Renal cortical epithelial cell (primary cell): ENCODE data around the gene PQBP1. TPM values are rescaled to one million over a fixed set of nuclear protein-coding genes. Genes with fewer than 3 reads are reported as not detected.
"Not testable (repeated sequence)": the region's sequence is repeated elsewhere in the genome, so short reads cannot be mapped to it uniquely, and the experiment has no call there.

Experiments
- DNase-seq: peaks from one replicate; pipeline ENCODE4 v3.0.0-alpha.2; 2011; ENCODE audit warnings: low read depth
- total RNA-seq: library from RNA; depleted of rRNA; stranded (reverse); fragments of >200 nt; gene quantifications from 2 replicates; pipeline ENCODE4 v1.2.3, GENCODE V29; 2014

The PQBP1 gene, protein sequence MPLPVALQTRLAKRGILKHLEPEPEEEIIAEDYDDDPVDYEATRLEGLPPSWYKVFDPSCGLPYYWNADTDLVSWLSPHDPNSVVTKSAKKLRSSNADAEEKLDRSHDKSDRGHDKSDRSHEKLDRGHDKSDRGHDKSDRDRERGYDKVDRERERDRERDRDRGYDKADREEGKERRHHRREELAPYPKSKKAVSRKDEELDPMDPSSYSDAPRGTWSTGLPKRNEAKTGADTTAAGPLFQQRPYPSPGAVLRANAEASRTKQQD
- total RNA-seq = 46.8 and 60.3 TPM in 2 replicates

DNA sequence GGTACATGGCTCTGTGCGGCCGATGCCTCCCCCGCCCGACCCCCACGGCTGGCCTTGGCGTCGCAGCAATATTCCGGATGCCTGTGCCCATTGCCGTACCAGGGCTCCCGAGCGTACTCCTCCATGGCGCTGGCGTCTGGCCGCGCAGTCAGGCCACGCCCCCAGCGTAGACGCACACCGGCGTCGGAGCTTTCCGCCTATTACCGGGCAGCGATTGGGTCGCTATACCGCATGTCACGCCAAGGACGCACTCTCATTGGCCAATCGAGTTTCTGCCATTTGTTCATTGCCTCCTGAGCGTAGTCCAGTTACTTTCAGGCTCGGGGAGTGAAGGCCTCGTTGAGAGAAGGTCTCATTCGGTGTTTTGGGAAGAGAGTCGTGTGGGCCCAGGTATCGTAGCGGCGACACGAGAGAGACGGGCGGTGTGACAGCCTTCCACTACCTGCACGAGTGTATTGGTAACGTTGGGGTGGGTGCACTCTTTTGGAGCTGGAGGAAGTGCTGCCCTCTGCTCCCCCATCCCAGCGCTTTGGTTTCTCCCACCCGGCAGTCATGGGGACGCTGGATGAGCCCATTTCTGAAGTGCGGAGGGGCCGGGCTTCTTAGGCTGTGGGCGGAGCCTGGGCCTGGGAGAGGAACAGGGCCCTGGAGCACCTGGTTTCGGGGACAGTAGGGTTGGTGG is at the start of gene PQBP1, which contains the start of gene TIMM17B:
Gene PQBP1 (plus strand): TSS at position 306 of the 682 bp plus-strand sequence. CDS start 580 bp downstream, outside the sequence.
Gene TIMM17B (minus strand): TSS at position 144 of the 682 bp plus-strand sequence. CDS start 19 bp downstream, at position 125.
- DNase-seq = peak; percentile 93

DNA sequence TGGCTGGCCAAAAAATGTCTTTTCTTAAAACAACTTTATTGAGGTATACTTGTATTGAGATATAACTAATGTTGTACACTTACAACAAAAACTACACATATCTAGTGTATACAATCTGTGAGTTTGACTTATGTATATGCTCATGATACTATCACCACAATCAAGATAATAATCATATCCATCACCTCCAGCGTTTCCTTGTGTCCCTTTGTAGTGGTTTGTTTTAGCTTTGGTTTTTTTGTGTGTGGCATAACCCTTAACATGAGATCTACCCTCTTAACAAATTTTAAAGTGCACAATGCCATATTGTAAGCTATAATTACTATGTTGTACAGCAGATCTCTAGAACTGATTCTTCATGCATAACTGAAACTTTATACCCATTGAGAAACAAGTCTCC is 48.9 kb upstream of the PQBP1 start:
- no peak for DNase-seq

DNA sequence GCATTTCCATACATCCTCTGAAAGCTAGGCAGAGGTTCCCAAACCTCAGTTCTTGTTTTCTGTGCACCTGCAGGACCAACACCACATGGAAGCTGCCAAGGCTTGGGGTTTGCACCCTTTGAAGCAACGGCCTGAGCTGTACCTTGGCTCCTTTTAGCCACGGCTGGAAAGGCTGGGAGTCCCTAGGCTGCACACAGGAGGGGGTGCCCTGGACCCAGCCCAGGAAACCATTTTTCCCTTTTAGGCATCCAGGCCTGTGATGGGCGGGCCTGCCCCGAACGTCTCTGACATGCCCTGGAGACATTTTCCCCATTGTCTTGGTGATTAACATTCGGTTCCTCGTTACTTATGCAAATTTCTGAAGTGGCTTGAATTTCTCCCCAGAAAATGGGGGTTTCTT is 44.9 kb upstream of the PQBP1 start:
- DNase-seq = no peak

DNA sequence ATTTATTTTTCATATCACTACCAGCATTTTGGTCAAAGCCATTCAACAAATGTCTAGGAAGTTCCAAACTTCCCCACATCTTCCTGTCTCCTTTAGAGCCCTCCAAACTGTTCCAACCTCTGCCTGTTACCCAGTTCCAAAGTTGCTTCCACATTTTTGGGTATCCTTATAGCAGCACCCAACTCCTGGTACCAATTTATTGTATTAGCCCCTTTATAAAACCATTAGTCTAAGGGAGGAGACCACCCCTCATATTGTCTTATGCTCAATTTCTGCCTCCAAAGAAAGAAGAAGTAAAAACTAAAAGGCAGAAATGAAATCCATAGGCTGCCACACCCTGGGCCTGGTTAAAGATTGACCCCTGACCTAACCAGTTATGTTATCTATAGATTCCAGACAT is 44.2 kb upstream of the PQBP1 start:
- not testable (repeated sequence) for DNase-seq

DNA sequence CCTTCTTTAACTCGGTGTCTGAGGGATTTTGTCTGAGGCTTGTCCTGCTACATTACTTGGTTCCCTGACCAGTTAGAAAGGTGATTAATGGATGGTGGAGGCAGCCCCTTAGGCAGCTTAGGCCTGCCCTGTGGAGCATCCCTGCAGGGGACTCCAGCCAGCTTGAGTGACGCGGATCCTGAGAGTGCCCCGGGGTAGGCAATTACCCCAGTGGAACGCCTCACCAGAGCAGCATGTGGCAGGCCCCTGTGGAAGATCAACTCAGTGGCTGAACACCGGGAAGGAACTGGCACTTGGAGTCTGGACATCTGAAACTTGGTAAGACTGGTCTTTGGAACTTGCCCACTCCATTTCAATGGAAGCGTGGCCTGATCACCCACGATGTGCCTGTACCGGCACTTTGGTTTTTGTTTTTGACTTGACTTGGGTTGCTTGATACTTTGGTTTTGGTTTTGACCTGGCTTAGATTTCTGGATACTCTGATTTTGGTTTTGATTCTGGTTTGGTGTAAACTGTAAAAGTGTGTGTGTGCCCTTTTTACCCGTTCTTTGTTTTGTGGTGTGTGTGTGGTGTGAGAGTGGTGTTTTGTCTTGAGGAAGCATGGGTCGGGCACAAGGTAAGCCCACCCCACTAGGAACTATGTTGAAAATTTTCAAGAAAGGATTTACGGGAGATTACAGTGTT is 43.5 kb upstream of the PQBP1 start:
- not testable (repeated sequence) for DNase-seq

DNA sequence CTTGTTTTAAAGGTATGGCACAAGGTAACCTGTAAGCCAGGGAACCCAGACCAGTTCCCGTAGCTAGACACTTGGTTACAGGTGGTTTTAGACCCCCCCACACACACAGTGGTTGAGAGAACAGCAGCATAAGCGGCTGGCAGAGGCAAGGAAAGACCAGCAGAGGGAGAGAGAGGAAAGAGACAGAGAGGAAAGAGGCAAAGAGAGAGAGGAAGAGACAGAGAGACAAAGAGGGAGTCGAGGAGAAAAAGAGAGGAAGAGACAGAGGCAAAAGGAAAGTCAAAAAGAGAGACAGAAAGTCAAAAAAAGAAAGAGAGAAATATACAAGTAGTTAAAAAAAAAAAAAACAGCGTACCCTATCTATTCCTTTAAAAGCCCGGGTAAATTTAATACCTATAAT is 42.8 kb upstream of the PQBP1 start:
- peak; percentile 16 for DNase-seq

DNA sequence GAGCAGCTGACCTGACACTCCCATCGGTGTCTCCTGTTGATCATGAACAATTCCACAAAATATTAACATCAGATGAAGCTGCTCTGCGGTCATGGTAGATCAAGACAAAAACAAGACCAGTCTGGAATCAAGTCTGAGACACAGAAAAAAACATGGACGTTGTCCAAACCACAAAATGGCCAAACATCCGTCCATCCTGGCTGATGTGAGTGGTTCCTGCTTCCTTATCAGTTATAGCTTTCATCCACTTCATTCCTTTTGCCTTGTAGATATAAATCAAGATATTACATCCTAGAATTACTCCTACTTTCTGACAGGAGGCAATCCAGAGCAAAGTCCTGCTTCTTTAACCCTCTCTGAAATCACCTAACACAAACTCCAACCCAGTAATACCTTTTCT is 33.5 kb upstream of the PQBP1 start:
- DNase-seq = peak; percentile 58

DNA sequence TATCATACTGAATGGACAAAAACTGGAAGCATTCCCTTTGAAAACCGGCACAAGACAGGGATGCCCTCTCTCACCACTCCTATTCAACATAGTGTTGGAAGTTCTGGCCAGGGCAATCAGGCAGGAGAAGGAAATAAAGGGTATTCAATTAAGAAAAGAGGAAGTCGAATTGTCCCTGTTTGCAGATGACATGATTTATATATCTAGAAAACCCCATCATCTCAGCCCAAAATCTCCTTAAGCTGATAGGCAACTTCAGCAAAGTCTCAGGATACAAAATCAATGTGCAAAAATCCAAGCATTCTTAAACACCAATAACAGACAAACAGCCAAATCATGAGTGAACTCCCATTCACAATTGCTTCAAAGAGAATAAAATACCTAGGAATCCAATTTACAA is 25.7 kb upstream of the PQBP1 start:
- DNase-seq = not testable (repeated sequence)

DNA sequence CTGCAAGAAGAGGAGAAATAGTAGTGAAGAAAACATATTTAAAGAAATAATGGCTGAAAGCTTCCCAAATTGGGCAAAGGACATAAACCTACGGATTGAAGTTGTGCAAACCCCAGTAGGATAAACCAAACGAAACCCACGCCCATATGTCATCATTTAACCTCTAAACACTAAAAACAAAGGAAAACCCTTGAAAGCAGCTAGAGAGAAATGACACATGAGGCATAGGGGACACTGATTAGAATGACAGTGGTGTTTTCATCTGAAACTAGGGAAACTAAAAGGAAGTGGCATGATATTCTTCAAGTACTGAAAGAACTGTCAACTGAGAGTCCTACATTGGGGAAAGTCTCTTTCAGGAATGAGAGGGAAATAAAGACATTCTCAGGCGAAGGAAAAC is 20.8 kb upstream of the PQBP1 start:
- DNase-seq = not testable (repeated sequence)

DNA sequence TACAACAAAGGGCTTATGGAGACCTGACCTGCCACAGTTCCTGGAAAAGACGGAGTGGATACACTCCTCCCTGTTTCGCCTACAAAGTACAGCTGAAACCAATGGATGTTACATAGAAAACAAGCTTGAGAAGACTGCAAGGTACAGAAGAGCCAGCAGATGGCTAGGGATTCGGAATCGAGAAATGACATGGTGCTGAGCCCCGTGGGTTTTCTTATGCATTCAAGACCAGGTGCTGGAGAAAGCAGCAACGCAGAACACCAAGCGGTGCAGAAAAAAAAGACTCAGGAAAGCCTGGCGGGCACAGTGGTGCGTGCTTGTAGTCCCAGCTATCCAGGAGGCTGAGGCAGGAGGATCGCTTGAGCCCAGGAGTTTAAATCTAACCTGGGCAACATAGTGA is 14.0 kb upstream of the PQBP1 start:
- DNase-seq = no peak

DNA sequence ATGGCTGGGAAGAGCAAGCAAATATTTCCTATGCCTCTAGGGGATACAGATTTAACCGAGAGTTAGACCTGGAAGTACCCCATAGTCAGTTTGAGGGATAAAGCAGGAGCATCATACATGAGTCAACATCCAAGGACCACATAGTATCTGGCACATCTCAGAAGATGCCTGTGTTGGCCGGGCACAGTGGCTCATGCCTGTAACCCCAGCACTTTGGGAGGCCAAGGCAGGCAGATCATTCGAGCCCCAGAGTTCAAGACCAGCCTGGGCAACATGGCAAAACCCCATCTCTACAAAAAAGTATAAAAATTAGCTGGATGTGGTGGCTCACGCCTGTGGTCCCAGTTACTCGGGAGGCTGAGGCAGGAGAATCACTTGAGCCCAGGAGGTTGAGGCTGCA is 11.1 kb upstream of the PQBP1 start:
- DNase-seq = not testable (repeated sequence)

DNA sequence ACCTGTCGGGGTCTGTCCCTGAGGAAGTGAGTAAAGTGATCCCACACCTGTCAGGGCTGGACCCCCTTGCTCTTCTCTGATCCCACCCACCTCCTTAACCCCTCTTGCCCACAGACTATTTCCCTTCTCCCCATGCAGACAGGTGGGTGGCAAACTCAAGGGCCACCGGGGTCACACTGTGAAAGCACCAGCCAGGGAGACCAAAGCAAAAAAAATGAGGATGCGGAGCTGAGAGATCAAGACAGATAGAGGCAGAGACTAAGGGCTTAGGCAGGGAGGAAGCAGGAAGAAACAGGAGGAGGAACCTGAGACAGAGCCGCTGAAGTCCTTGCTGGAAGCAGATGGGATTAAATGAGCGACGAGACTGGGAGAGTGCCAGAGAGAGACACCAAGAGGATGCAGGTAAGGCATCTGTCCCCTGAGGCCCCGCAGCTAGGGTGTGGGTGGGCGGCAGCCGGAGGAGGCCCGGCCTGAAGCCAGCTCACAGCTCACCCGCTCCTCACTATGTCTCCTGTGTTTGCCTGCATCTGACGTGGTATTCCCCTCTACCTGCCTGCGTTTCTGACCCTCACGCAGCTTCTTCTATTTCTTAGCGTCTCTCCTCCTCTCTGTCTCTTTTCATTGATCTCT is 7.3 kb upstream of the PQBP1 start:
- DNase-seq = no peak

DNA sequence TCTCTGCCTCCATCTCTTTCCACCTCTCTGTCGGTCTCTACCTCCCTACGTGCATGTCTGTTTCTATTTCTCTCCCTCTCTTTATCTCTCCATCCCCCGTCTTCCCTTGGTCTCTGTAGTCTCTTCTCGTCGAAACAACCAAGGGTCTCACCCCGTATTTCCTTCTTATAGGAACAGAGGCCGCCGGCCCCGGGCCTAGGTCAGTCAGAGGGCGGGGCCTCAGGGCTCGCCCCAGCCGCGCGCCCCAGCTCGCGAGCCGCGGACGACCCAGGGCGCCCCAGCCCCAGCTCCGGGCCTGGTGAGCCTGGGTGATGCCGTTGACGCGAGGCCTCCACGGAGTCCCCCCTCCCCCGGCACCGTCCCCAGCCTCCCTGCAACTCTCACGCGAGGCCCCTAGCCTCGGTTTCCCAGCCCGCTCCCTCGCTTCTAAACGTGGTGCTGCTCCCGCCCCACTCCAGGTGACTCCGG is 6.8 kb upstream of the PQBP1 start:
- no peak for DNase-seq

DNA sequence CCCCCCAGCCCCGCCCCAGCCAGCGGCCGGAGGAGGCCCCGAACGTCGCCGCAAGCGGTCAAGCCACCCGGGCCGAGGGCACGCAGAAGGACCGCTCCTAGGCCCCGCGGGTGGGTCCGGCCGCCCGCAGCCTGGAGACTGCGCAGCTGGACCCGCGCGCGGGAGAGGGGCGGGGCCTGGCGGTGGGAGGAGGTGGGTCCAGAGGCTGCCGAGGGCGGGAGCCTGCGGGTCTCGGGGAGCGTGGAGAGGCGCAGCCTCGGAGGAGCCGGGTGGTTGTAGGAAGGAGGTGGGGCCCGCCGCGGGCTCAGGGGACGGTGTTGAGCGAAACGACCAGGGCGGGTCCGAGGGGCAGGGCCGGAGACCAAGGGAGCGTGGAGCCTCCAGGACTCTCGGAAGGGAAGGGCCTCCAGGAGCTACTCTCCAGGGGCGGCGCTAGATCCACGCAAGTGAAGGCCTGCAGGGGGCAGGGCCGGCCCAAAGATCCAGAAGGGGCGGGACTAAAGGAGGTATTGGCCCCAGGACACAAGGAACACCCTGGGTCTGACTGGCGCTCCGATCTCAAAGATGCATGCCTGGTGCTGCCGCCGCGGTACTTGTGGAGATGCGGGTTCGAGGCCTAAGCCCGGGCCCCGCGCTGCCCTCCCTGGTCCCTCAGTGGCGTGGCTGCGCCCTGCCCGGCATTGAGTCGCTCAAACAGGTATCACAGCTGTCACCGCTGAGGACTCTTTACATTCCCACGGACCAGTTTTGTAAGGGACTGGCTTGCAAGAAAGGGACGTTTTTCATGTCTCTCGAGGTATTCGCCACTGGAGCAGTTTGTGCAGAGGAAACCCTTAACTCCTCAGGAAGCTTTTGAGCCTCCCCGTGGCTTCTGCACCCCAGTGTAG is 6.1 kb upstream of the PQBP1 start:
- DNase-seq = peak; percentile 76

DNA sequence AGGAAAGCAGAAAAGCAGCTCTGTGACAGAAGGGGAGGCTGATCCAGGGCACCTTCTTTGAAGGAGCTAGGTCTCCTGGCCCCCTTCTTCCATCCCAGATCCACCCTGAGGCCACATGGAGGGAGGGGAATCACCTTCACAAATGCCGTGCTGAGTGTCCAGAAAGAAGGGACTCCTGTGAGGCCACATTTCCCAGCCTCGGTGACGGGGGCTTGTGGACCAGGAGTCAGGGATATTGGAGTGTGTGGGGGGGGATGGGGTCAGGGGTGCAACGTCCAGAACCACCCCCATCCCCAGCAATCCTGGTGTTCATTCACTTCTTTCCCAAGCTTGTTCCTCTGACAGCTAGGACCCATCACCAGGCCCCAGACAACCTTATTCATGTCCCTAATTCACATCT is 4.8 kb upstream of the PQBP1 start:
- no peak for DNase-seq

DNA sequence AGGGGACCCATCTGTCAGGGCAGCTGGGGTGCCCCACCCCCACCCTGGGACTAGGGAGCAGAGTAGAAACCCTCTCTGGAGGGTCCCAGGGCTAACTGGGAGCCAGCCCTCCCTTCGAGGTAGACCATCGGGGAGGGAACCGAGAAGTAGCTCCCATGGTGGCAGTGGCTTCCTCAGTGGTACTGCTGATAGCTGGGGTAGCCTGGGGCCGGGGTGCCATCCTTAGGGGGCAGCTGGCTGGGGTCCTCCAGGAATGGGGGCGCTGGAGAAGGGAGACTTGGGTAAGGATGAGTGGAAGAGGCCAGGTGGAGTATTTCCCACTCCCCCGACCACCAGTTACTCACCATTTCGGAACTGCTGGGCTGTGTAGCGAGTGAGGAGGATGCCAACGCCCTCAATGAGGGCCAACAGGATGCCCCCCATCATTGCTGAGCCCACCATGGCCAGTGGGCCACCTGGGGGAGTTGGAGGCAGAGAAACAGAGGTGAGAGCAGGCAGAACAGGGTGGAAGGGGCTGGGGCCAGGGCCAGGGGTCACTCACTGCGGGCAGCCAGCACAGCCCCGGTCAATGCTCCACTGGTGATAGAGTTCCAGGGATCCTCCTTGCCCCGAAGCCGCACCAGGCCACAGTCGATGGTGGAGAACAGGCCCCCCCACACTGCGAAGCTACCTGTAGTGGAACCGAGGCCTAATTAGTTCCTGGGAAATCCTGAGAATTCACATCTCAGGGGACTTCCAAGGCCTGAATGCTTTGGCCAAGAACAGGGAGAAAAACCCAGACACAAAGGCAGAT is 4.0 kb upstream of the PQBP1 start:
- no peak for DNase-seq

DNA sequence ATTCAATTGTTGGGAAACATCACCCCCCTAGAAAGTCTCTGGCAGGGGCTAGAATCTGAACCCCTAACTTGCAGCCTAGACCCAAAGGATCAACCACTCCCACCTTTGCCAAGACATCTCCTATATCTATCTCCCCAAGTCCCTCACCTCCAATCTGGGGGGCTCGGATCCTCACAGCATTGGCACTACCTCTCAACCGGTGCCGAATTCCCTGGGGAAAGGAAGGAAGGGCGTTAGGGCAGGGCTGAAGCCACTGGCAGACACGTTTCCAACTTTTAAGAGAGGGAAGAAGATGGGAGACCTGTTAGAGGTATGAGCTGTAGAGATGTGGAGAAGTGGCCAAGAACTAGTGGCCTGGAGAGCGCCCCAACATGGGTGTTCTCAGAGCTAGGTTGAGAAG is 2.8 kb upstream of the PQBP1 start:
- no peak for DNase-seq

DNA sequence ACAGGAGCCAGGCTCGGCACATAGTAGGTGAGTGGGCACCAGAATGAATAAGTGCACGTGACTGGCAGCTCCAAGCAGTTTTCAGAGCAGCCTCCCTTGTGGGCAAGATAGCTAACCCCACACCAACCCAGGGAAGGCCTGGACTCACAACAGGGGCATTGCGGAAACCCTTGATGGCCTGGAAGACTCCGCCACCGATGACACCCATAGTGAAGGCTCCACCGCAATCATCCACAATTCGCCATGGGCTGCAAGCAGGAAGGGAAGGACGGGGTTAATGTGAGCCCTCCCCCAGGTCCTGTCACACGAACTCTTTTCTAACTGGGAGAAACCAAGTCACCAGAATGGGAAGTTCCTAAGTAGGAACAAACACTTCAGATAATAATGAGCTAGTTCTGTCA is 1.1 kb upstream of the PQBP1 start:
- no peak for DNase-seq

DNA sequence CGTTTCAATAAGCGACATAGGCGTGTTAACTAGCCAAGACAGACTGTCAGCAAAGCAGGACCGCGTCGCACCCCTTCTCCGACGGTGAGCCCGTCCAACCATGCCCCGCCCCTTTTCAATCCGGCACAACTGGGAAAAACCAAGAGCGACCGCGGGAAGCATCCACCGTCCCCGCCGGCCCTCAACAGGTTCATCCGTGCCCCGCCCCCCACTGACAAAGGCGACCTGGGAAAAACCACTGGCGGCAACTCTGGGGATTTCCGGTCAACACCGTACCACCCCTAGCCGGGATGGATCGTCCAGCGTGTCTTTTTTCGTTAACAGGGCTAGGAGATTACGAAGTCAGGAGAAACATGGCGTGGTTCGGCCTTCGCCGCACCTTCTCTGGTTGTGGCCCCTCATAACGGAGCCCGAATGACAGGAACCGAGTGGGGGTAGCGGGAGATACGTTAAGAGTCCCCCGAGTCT is 539 bp upstream of the PQBP1 start:
- peak; percentile 47 for DNase-seq

DNA sequence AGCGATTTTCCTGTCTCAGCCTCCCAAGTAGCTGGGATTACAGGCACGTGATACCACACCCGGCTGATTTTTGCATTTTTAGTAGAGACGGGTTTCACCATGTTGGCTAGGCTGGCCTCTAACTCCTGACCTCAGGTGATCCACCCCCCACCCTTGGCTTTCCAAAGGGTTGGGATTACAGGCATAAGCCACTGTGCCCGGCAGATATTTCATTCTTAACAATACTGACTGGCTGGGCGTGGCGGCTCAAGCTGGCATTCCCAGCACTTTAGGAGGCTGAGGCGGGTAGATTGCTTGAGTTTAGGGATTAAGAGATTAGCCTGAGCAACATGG is 1.3 kb downstream of the PQBP1 start:
- no peak for DNase-seq
